NCI-H2081 (cell line): ENCODE results near the gene FIGNL2.

Source experiments
- DNase-seq, 2 experiments: peaks; one replicate each; lab custom pipeline; 2025; lab: John Stamatoyannopoulos, UW

The FIGNL2 gene

DNA sequence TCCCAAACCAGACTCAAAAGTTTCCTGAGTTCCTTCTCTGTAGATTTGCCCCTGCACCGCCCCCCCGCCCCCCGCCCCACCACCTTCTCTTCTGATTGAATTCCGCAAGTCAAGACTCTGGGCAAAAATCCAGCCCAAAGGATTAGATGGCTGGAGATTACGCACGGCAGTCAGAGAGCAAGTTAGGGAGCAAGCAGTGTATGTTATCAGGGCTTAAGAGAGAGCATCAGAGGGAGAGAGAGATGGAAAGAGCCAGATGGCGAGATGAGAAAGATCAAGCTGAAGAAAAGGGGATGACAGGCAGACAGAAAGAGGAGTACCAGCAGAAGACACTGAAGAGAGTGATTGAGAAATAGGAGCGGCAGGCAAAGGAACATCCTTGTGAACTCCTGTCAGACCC is 25.5 kb upstream of the FIGNL2 start:
- DNase-seq: no peak

DNA sequence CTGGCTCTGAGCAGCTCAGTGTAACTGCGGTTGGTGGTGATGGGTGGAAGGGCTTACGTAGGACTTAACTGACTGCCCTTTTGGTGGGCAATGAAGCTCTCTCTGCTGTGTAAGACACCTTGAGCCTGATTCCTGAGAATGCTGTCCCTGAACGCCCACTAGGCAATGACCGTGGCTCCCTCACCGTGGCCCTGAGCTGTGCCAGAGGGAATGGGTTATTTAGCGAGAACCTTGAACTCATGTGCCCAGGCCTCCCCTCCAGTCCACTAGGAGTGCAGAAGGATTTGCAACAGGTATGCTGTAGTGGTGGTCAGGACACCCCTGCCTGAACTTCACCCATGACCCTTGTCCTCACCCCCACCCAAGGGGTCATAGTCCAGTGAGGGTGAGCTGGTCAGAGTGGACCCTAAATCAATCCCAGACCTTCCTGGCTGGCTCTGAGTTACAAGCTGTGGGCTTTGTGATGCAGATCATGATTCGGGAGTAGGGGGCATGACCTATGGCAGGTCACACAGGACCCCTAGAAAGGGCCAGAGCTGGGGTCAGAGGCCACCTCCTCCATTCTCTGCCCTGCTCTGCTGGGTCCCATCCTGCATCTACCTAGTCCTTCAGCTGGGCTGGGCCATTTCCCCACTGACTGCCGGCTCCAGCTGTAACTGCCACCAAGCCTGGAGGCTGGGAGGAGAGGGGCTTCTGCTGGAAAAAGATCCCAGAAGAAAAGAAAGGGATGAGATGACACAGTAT is 24.9 kb upstream of the FIGNL2 start:
- DNase-seq: no peak

DNA sequence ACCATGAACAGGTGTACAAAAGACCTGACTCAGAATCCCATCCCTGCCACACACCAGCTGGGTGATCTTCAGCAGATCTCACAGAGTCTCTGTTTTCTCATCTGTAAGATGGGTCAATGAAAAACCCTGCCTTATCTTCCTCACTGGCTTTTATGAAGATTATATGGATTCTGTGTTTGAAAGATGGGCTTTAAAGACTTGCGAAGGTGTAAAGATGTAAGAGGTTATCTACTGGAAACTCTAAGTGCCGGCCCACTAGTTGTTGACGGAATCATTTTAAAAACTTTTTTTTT is 24.1 kb upstream of the FIGNL2 start:
- no peak for DNase-seq

DNA sequence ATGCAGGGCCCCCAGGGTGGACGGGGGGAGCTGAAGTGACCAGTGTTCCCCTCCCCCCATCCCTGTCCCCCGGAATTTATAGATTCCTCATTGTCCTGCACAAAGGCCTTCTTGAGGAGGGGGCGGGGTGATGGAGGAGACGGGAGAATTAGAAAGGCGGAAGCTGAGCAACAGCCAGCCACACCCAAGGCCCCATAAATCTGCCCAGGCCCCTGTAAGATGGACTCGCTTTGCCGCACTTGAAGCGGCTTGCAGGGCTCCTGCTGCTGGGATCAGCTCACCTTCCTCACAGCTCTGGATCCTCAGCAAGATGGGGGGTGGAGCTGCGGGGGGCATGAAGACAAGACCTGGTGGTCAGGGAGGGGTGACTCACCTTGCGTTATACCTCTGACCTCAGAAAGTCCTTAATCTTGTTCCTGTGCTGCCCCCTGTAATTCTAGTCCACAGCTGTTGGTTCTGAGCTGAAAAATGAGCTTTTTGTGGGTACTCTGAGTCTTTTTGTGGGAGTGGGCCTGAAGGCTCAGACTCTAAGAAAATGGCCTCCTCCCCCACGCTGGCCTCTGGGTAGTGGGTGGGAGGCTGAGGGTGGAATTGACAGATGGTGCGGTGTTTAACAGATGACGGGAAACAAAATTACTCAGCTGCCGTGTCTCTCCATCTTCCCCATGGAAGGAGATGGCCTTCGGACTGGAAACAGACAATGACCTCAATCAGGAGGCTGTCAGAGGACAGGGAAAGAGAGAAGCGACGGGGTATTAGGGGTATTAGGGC is 23.6 kb upstream of the FIGNL2 start:
- no peak for DNase-seq

DNA sequence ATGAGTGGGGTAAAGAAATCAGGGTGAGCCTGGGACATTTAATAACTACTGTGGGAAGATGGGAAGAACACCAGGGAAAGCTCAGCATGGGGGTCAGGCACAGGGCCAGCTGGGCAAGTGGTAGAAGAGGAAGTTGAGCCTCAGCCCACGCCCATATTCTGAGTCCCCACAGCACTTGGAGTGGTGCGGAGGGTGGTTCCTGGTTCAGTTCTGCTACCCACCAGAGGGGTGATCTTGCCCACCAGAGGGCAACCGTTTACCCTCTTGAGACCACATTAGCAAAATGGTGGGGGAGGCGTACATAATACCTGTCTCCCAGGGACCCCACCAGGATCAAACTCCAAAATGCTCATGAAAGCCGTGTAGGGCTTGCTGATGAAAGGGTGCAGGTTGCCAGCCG is 22.6 kb upstream of the FIGNL2 start:
- DNase-seq: no peak

DNA sequence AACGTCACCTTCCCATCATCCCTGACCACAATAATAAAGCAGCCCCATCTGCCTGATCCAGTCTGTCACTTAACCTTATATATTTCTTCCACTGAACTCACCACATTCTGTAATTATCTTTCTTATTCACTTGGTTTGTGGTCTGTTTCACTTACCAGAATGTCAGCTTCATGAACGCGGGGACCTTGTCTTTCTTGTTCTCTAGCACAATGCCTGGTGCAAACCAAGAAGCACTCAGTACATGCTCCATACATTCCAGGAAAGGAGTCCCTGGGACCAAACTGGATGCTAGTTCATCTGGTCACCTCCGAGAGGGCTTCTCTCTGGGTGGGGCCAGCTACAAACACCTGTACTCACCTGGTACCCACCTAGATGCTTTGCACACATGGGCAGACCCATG is 22.0 kb upstream of the FIGNL2 start:
- no peak for DNase-seq

DNA sequence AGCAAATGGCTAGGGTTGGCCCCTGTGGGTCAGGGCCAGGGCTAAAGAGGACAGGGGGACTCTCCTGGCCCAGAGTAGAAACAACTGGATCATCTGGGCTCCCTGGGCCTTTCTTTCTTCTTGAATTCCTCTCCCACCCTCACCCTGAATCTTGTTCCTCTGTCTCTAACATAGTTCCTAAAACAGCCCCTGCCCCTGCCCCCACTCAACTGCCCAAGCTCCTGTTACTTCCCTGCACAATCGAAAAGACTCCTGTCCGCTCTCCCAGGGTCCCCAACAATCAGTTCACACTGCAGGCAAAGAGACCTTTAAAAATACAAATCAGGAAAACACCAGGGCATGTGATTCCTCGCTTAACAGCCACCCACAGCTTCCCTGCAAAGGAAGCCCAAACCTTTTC is 21.4 kb upstream of the FIGNL2 start:
- DNase-seq: no peak

DNA sequence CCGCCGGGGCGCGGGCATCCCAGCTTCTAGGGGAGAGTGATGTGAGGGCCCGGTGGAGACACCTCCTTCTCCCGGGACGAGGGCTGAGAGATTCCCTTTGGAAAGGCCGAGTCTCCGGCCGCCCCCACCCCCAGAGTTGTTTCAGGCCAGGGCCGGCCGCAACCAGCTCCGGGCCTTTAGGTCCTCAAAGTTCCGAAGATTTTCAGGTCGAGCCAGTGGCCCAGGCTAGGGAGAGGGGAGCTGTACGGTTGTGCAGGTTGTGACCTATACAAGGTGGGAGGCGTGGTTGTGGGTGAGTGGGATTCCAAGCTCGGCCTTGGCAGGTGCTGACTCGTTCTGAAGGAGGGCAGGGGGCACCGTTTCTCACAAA is 21.0 kb upstream of the FIGNL2 start:
- DNase-seq: no peak

DNA sequence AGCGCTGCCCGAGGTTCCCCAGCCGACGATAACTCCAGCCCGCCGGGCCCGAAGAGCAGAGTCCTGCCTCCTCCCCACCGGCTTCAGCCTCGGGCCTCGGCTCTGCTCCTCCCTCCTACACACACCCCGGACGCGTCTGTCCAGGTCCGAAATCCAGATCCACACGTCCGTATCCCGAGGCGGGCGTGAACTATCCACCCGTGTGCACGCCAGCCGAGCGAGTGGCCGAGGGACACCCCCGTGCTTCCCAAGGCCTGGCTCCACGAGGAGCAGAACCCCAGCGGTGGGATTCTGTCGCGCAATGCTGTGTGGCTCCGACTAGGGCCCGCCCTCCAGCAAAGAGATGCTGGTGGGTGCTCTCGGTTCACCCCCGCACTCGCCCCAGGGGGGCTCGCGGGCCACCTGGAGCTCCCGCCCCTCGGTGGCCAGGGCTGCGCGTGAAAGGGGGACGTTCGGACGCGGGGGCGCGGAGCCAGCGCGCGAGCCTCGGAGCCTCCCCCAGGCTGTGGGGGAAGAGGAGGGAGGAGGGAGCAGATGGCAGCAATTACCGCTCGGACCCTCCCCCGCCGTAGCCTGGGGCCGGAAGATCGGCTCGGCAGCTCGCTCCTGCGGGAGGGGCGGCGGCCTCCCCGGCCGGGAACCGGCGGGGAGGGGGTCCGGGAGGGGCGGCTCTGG is 20.4 kb upstream of the FIGNL2 start:
- no peak for DNase-seq

DNA sequence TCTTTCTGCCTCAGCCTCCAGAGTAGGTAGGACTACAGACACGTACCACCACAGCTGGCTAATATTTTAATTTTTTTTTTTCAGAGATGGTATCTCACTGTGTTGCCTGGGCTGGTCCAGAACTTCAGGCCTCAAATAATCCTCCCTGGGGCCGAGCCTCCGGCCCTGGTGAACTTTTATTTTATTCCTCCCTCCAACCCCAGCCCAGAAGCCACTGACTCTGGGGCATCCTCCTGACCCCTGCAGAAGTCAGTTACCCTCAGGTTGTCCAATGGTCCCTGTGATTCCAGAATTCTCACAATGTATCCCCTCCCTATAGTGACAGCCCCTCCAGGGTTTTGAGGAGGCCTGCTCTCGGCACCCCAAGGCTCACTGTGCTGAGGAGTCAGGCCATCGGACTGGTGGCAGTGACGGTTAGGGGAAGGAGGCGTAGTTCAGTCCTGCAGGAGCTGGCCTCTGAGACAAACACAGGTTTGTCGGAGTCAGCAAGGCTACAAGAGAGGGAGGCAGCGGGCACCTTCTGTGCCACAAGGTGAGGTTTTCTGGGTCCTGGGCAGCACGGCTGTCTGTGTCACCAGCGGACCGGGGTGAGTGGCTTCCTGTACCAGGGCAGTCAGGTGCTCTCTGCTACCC is 19.4 kb upstream of the FIGNL2 start:
- no peak for DNase-seq

DNA sequence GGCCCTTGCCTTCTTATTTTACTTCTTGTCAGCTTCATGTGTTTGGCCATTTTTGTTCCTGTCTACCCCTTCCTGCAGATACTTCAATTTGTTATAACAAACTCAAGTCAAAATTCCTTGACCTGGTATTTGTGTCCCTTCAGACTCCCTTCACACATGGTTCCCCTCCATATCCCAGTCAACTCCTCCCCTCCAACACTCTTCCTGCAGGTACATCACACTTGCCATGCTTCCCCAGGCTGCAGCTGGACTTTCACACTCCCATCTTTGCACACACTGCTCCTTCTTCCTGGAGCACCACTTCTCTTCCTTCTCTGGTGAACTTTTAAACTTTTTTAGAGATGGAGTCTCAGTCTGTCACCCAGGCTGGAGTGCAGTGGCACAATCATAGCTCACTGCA is 18.9 kb upstream of the FIGNL2 start:
- DNase-seq: no peak

DNA sequence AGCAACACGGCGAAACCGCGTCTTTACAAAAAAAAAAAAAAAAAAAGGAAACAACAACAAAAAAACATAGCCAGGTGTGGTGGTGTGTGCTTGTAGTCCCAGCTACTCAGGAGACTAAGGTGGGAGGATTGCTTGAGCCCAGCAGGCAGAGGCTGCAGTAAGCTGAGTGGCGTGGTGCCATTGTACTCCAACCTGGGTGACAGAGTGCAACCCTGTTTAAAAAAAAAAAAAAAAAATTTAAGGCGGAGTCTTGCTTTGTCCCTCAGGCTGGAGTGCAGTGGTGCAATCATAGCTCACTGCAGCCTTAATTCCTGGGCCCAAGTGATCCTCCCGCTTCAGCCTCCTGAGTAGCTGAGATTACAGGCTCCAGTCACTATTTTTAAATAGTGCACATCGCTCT is 18.2 kb upstream of the FIGNL2 start:
- no peak for DNase-seq

DNA sequence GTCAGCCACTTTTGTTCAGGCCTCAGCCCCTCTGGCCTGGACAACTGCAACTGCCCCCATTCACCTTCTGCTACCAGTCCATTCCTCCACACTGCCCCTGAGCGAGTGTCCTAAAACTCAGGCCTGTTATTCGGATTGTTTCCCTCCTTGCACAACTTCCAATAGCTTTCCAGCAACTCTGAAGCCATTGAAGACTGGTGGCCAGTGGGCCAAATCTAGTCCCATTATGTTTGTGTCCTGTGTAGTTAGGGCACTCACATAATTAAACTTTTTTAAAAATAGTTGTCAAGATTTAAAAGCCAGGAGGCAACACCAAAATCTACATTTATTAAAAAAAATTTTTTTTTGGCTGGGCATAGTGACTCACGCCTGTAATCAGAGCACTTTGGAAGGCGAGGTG is 17.8 kb upstream of the FIGNL2 start:
- no peak for DNase-seq

DNA sequence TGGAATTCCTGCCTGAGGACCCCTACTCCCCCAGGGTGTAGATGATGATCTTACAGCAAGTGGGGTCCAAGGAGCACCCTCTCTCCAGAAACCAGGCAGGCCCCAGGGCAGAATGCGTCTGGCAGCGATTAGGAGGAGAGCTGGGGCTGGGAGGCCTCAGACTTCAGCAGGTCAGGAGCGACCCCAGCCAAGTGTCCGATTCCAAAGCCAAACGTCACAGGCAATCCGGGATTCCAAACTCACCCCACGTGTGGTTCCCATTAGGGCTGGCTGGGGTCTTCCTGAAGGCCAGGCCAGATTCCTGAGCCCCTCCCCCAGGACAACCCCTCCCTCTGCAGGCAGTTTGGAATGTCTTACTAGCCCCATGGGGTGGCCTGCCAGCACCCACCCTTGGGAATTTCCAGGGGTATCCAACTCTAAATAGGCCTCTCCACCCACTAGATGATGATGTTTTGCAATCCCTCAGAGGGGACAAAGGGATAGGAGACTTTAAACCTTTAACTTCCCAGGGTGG is 17.3 kb upstream of the FIGNL2 start:
- no peak for DNase-seq

DNA sequence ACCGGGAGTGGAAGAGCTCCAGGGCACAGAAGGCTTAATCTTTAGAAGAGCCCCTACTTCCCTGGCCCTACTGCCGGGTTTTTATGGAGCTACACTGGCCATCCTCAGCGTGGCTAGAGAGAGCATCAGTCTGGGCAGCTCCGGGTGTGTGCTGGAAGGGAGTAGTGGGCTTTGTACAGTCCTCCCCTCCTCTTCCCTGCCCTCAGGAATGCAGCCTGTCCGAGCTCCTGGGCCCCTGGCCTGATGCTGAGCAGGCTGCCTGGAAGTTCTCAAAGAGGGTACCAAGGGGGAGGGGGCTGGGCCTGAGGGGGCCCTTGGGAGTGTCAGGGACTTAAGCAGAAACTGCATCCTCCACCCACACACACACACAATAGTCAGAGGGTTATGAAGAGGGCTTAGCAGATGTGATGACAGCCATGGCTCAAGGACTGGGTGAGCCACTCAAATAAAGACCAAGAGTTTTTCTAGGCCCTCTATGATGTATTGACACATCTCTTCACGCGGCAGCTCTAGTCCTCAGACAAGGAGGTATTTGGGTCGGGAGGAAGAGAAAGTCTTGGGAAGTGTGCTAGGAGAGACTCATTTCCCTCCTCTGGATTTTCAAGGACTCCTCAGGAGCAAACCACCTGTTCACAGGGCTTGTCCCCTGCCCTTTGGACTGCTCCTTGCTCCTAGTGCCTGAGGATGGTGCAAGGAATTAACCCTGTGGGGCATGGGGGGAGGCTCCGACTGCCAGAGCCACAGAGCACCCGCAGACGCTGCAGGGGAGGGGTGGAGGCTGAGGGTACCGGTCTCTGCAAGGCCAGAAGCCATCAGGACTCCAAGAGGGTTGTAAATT is 16.5 kb upstream of the FIGNL2 start:
- DNase-seq: no peak

DNA sequence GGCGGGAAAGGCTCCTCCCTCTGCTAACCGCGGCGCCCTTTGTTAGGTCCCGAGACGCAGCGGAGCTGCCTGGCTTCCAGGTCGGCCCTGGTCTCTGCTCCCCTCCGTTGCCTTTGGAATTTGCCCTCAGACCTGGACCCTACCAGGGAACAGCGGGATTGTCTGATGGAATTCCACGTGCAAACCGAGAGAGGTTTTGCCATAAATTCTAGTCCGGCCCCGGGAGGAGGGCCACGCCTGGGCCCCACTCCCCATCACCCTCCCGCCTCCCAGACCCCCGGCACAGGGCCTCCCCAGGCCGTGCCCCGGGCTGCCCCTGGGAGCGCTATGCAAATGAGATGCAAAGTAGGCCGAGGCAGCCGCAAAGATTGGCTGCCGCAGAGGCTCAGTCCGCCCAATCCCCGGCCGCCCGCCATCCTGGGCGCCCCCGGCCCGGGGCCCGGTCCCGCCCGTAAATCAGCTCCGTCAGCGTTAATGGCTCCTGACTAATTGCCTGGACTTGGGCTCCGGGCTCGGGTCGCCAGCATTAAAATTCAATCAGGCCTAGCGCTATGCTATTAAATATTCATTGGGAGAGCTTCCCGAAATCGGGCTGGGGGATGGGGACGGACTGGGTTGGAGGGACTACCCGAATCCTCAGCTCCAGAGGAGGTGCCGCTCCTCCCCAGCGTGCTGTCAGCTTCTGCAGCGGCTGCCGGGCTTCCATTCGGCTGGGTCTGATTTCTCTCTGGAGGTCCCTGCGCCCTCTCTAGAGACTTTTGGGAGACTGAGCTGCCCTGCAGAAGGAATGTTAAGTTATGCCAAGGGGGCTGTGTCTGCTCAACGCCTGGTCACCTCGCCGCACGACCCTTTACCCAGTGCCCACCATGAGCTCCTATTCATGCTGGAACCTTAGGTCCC is 15.7 kb upstream of the FIGNL2 start:
- peak in 1 of 2 experiments; percentile 32 for DNase-seq

DNA sequence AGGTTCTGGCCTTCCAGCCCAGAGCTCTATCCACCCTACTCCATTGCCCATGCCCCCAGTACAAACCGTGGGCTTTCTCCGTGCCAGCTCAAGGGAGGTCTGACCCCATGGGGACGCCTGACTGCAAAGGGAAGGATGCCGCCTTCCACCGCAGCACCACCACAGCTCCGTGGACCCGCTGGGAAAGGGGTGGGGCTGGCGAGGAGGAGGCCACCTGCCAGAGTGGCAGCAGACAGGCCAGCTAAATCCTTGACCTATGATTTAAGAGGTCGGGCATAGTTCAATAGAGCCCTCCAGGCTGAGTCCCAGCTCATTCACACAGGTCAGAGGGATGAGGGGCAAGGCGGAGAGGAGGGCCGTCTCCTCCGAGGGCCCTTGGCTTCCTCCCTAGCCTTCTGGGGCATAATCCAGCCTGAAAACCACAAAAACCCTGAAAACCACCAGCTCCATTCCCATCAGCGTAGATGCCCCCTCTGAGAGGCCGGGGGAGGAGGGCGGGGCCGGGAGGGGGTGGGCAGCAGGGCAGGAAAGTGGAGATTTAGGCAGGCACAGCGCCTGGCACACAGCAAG is 14.9 kb upstream of the FIGNL2 start:
- DNase-seq: no peak

DNA sequence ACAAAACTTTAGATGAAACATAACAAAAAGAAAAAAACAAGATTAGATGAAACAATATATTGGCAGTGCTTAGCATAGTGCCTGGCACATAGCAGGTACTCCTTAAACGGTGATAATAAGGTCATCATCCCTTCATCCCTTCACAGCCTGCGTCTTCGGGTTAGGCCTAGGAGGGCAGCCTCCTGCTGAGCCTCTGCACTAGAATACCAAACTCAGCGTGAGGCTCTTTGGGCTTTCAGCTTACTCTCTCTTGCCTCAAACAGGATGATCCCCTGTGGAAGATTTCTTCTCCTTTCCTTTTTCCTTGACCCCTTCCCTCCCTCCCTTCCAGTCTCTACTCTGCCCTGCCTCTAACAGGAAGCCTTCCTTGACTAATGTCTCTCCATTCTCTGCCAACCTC is 14.4 kb upstream of the FIGNL2 start:
- DNase-seq: no peak

DNA sequence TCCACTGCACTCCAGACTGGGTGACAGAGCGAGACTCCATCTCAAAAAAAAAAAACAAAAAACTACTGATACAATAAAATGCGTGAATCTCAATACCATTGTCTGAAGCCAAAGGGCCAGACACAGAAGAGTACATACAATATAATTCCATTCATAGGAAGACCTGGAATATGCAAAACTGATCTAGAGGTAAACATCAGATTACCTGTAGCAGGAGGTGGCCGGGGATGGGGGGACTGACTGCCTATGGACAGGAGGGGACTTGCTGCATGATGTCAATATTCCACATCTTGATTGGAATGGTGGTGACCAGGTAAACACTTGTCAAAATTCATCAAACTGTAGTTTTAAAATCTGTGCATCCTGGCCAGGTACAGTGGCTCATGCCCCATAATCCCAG is 12.5 kb upstream of the FIGNL2 start:
- no peak for DNase-seq
